ENCODE data around the gene GPR180.

- TF ChIP-seq EZH2 (IDR thresholded peaks at IDR 0.05) (no peak), POLR2AphosphoS5 (IDR thresholded peaks at IDR 0.05; ENCODE audit: borderline replicate concordance, low read depth, low read length) (no peak), FOXP2 (optimal IDR thresholded peaks at IDR 0.05; ENCODE audit: control extremely low read depth, extremely low read length, insufficient read depth) (no peak)
Measured at GRCh38 chr13:94660695-94661326, 59.2 kb downstream of the GPR180 start.
